NK-92 treated with Interleukin-12 subunit alpha and Interleukin-12 subunit beta, amount 100 ng/mL, for 24 hours (cell line): ENCODE results near the gene CRYBA2.
A peak's percentile ranks its signal among the peaks of the same experiment; 100 is the strongest.

Source experiments
- DNase-seq: peaks from one replicate; lab custom pipeline; 2025; lab: John Stamatoyannopoulos, UW

Gene CRYBA2

GRCh38 chr2:218999021-218999880, 6.0 kb upstream of the CRYBA2 start:
- DNase-seq, result no peak

- no peak for DNase-seq
These were observed 5.3 kb upstream of the CRYBA2 start for GRCh38 chr2:218998414-218999002.

- no peak for DNase-seq
These were observed 4.5 kb upstream of the CRYBA2 start for GRCh38 chr2:218997731-218998130.

- no peak for DNase-seq
These were observed 3.7 kb upstream of the CRYBA2 start for GRCh38 chr2:218996937-218997336.

- peak; percentile 38 for DNase-seq
These were observed 2.9 kb upstream of the CRYBA2 start for GRCh38 chr2:218995972-218996711.

- no peak for DNase-seq
These were observed 2.3 kb upstream of the CRYBA2 start for GRCh38 chr2:218995561-218995960.

GRCh38 chr2:218992703-218993344, 398 bp downstream of the CRYBA2 start:
- no peak for DNase-seq

GRCh38 chr2:218992196-218992595, 1.0 kb downstream of the CRYBA2 start:
- DNase-seq, result no peak

- no peak for DNase-seq
These were observed 1.5 kb downstream of the CRYBA2 start for GRCh38 chr2:218991674-218992168.

- DNase-seq, result no peak
These were observed 2.6 kb downstream of the CRYBA2 start for GRCh38 chr2:218990612-218991011.

- no peak for DNase-seq
These were observed 3.2 kb downstream of the CRYBA2 start for GRCh38 chr2:218990052-218990451.

GRCh38 chr2:218988650-218989049, 4.6 kb downstream of the CRYBA2 start:
- DNase-seq, result no peak

- DNase-seq, result no peak
These were observed 5.1 kb downstream of the CRYBA2 start for GRCh38 chr2:218988164-218988563.

- no peak for DNase-seq
These were observed 7.0 kb downstream of the CRYBA2 start for GRCh38 chr2:218986148-218986761.

GRCh38 chr2:218985325-218986091, 7.7 kb downstream of the CRYBA2 start:
- DNase-seq, result no peak

GRCh38 chr2:218985021-218985324, 8.2 kb downstream of the CRYBA2 start, which contains the start of gene FEV:
FEV (minus strand) TSS chr2:218985184; CDS start chr2:218985075, 109 bp downstream.
- no peak for DNase-seq

GRCh38 chr2:218984239-218985020, 8.8 kb downstream of the CRYBA2 start:
- DNase-seq, result no peak

- no peak for DNase-seq
These were observed 9.3 kb downstream of the CRYBA2 start for GRCh38 chr2:218983934-218984238.

- DNase-seq, result no peak
These were observed 9.8 kb downstream of the CRYBA2 start for GRCh38 chr2:218983263-218983933.
